KG1 (cell line): ENCODE data around the gene SOCS3.
"Not testable (repeated sequence)": the region's sequence is repeated elsewhere in the genome, so short reads cannot be mapped to it uniquely, and the experiment has no call there.

Experiments used
- DNase-seq: peaks from one replicate; lab custom pipeline; 2025; lab: John Stamatoyannopoulos, UW

Gene SOCS3

DNA sequence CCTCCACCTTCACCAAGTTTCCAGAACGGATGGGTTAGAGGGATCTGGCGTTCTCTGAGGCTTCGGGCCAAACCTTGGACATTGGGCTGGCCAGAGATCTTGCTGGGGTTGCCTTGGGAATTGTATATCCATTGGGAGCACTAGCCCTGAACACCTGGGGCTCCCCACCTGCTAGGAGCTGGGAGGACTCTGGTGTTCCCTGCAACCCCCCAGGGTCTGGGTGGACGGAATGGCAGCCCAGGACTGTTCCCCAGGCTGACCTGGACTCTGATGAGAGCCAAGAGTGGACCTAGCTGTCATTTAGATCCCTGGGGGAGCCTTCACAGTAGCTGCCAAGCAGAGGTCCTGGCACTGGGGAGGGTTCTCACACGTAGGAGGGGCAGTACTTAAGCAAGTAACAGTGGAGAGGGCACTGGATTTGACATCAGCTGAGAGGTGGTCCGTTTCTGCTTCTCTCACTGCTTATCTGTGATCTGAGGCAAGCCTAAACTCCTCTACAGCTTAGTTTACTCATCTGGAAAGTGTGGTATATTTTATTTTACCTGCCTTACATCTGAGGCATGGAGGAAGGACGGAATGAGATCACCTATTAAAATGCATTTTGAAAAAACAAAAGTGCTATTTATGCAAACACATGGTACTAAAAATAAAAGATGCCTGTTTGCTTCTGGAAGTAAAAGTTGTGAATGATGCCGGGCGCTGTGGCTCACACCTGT lies 11.7 kb downstream of the SOCS3 start:
- DNase-seq: no peak

DNA sequence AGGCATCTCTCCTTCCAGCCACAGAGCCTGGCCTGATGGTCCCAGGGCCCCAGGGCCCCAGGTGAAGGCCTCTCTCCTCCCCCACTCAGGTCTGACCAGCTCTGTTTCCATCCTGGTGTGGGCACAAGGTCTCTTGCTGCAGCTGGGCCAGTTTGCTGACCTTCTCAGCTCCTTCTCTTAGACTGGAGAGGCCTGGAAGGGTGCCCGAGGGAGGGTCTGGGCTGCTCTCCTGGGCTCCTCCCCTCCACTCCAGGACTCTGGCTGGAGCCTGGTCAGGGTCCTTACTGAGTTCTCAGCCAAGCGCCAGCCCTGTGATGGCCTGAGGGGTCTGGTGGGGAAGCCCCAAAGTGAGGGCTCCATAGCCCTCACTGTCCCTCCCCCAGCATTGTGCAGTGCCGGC lies 12.4 kb downstream of the SOCS3 start:
- no peak for DNase-seq

DNA sequence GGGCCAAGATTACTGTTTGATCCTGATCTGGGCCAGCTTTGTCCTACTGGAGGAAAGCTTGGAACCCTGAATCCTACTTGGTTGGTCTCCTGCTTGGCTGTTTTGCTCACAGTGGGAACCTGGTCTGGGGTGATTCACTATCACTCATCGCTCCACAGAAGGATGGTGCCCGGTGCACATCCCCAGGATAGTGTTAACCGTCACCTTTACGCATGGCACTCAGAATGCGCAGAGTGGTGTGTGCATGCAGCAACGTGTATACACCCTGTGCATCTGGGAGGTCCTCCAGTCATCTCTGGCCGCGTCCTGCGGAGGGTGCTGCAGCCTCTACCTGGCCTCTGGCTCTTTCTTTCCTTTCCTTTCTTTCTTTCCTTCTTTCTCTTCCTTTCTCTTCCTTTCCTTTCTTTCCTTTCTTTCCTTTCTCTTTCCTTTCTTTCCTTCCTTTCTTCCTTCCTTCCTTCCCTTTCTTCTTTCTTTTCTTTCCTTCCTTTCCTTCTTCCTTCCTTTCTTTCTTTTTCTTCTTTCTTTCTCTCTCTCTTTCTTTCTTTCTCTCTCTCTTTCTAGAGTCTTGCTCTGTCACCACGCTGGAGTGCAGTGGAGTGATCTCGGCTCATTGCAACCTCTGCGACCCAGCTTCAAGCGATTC lies 13.1 kb downstream of the SOCS3 start:
- DNase-seq: no peak

DNA sequence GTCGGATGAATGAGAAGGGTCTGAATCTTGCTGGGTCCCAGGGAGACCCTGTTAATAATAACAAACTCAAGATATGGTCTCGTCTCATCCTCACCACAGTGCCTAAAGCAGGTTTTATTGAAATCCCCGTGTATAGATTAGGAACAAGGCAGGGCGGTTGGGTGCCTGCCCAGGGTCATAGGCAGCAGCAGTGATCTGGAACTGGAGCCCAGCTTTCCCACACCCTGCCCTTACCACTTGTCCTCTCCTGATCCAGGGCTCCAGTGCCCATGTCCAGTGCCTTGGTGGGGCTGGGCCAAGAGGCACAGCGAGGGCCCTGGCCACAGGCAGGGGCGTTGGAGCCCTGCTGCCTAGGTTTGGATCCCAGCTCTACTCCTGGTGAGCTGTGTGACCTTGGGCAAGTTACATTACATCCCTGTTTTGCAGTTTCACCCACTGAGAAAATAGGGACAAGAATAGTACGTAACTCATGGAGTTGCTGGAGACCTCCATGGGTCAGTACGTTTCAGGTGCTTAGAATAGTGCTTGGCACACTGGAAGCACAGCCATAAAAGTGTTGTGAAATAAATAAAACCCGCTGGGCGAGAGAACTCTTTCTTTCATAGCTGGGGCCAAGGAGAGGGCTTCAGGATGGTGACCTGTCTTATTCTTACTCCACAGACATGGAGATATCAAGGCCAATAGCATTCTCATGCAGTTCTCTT lies 13.9 kb downstream of the SOCS3 start:
- DNase-seq: no peak

DNA sequence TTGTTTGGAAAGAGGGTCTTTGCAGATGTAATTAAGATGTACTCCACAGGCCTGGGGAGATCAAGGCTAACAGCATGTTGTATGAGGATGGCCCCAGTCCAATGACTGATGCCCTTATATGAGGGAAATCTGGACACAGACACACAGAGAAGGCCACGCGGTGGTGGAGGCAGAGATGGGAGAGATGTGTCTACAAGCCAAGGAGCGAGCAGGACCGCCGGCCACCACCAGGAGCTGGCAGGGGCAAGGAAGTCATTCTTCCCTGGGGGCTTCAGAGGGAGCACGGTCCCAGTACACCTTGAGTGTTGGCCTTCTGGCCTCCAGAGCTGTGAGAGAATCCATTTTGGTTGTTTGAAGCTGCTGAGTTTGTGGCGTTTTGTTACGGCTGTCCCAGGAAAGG lies 14.7 kb downstream of the SOCS3 start:
- no peak for DNase-seq

DNA sequence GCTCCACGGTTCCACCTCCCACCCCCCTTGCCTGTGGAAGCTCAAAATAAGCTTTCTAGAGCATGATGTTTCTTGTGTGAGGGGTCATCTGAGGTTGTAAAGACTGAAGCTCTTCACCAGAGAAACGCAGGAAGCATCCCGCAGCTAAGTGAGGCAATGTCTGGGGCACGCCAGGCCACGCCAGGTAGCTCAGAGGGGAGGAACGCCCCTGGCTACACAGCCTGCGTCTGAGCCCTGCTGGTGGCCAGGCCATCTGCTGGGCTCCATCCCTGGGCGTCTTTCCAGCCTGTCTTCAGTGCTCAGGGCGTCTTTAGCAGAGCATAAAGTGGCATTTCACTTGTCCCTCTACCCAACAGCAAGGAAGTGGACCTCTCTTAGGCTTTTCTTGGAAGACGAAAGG lies 15.2 kb downstream of the SOCS3 start:
- no peak for DNase-seq

DNA sequence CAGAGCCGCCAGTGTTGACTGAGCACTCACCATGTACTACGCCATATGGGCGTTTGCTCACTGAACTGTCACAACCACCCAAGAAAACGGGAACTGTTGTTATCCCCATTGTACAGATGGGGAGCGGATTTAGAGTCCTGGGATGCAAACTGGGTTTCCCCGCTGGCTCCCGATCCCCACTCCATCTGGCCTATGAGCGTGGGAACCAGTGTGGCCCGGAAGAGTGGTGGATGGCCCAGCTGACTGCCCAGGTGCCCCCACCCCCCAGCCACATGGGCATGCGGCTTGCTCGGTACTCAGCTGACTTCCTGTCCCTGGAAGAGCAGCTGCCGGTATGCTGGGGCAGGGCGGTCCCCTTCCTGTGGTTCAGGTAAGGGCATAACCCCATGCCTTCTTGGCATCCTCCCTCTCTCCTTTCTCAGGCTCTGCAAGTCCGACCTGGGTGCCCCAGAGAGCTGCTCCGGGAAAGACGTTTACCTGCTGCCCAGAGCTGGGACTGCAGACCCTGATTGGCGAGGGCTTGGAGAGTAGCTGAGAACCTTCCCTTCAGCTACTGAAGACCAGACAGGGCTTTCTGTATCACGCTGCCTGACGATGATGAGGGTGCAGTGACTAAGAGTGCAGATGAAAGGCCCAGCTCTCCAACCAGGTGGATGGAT lies 16.2 kb downstream of the SOCS3 start:
- no peak for DNase-seq

DNA sequence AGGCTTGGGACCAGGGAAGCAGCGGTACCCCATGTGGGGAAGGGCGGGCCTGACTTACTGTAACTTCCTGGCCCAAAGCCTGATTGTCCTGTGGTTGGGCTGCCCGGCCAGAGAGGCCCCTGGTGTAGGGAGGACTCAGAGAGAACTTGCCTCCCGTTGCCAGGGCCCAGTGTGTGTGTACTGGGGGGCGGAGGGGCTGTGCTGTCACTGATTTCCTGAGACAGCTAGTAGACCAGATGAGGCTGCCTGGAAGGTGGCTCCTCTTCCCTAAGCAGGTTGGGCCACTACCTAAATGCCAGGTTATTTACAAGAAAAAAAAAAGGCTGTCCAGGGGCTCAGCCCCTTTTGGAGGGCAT lies 16.7 kb downstream of the SOCS3 start:
- no peak for DNase-seq

DNA sequence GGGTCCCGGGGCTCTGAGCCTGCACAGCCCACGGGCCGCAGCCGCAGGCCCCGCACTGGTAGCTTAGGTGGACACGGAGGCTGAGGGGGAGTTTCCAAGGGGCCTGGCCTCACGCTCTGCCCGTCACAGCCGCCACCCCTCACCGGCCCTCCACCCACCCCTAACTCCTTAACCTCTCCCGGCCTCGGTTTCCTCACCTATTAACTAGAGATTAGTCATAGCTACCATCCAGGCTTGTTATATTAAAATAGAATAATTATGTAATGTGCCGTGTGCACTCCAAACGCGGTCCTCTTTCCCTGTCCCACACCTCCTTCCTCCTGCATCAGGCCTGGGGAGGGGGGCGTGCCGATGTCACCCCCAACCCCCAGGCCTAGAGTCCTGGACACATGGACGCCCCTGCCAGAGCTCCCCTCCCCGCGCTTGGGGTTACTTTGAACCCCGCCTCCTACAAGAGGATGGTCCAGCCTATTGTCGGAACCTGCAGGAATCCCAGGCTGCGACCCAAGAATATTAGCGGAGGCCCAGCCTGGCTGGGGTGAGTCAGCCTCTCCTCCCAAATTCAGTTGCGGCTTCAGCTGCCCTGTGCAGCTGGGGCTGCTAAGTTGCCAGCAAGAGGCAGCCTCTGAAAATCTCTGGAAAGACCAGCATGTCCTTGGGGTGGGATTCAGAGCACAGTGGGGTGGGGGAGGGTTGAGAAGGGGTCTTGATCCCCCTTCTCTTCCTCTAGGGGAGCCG lies 17.3 kb downstream of the SOCS3 start:
- DNase-seq: no peak

DNA sequence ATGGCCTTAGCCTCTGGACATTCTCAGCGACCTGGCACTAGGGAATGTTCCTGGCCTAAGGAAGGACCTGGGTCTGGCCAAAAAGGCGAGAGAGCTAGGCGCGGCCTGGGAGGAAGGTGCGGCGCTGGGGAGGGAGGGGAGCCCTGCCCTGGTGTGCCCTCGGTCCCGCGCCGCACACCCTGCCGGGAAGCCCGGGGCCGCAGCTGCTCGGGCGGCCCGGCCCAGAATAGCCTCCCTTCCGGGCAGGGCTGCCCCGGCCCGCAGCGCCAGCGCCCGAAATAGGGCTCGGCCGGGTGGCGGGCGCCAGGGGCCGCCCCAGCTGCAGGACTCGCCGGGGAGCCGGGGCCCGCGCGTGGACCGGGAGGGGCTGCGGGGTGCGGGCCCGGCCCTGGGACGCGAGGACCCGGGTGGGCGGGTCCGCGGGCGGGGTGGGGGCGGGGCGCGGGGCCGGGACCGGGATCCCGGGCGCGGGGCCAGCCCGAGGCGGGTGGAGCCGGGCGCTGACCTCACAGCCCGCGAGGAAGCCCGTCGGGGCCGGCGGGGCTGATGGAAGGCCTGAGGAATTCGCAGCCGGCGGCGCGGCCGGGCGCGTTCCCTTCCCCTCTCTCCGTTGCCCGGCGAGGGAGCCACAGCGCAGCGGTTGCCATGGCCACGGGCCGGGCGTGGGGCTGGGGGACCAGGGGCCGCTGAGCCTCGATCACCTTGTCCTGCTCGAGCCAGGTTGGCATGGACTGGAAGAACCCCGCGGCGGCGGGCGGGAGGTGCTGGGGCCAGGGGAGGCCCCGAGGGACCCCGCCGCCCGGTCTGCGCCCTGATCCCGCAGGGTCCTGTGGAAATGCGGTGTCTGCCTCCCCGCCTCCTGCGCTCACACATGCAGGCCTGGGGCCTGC lies 18.1 kb downstream of the SOCS3 start:
- no peak for DNase-seq

DNA sequence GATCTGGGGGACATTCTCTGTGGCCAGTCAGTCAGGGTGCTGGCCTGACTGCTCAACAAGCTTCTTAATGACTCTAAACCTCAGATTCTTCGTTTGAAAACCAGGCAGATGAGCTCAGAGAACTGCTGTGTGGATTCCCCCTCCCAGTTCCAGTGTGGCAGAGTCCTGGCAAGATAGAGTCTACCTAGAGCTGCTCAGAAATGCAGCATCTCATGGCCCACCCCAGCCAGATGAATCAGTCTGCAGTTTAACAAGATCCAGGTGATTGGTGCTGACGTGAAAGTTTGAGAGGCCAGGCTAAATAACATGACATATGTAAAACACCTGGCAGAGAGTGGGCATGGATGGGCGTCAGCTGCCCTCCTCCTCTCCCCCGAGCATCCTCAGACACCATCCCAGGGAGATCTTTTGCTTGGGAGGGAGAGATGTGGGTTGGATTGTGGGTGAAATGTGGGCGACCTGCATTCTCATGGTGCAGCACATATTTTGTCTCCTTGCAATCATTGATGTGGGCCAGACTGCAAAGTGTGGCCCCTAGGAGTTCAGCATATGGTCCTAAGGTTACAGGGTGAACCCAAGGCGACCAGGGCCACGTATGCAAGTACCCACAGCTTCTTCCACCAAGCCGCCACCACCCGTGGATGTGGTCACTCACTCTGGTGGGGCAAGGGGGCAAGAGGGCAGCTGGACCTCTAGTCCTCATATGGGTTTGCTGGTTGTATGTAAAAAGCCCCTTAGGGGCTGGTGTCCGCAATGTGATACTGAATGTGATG lies 19.5 kb downstream of the SOCS3 start:
- no peak for DNase-seq

DNA sequence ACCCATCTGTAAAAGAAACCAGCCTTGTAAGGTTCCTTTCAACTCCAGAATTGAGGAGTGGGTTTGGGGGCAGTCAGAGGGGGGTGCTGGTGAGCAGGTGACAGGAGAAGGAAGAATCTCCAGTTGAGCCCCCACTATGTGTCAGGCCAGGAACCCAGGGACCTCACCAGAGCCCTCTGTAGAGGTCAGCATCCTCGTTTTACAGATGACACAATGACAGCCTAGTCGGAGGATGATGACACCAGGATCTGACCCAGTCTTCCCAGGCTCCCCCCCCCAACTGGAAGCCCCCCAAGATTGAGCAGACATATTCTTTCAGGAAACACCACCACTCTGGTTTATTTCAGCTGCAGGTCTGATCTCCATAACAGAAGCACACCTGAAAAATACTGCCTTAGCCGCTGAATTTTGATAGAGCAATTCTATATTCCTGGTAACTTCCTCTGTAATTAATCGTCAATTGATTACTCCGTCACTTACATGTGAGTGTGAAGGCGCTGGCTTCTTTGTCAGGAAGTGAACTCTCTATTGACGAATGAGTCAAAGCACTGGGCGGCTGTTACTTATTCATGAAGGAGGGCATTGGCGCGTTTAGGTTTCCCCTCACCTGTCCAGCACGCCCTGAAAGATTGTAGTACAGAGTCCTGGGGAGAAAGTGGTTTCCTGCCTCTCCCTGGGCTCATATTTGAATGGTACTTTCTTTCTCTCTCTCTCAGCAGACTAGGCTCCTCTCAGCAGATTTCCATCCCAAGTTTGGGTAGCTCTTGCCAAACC lies 21.2 kb downstream of the SOCS3 start:
- no peak for DNase-seq

DNA sequence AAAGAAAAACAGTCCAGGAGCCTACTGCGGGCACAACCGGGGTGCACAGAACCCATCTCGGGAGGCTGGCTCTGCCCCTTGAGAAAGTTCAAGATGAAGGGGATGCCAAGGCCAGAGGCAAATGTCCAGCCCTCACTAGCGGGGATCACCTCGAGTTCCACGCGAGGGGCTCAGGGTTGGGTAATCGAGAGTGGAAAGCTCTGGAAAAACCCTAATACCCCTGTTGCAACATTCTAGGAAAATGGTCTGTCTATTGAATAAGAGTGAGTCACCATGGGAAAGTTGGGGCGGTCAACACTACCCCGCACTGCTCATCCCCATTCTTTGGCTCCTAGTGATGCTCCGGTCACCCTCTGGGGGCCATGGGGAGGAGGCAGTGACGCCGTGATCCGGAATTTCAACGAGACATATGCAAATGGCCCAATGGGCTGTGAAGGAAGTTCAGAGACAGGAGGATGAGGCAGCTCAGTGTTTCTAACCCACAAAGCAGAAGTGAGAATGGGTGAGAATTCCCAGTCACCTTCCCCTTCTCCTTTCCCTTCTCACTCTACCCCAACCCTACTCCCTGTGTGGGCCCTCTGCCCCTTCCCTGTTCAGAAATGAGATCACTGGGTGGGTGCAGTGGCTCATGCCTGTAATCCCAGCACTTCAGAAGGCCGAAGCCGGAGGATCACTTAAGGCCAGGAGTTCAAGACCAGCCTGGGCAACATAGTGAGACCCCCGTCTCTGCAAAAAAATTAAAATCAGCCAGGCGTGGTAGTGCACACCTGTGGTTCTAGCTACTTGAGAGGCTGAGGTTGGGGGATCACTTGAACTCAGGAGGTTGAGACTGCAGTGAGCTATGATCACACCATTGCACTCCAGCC lies 22.4 kb downstream of the SOCS3 start:
- DNase-seq: no peak

DNA sequence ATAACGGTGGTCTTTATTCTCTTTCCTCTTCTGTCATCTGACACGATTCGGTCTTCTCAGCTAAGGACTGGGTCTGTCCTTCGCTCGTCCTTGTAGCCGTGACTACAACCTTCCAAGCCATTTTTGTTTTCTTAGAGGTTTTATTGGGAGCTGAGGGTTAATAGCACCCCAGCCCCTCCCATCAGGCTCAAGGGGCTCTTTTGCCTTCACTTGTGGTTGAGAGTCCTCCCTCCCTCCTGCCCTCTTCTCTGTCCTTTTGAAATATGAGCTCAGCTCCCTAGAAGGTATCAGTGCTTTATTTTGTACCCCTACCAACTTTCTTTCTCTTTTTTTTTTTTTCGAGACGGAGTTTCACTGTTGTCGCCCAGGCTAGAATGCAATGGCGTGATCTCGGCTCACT lies 24.7 kb downstream of the SOCS3 start:
- DNase-seq: no peak

DNA sequence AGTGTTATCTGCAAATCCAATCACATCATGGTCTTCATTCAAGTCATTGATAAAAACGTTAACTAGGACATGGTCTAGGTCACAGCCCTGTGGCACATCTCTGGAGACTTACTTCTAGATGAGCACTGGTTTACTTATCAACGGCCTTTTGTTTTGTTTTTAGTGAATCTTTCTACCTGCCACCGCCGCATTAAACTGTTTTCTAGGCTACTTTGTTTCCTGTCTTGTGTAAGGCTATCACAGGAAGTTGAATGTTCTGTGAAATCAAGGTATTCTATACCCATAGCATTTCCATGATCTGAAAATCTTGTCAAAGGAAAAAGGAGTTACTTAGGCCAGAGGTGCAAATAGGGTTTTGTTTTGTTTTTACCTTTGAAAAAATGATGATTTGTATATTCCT lies 26.9 kb downstream of the SOCS3 start:
- no peak for DNase-seq

DNA sequence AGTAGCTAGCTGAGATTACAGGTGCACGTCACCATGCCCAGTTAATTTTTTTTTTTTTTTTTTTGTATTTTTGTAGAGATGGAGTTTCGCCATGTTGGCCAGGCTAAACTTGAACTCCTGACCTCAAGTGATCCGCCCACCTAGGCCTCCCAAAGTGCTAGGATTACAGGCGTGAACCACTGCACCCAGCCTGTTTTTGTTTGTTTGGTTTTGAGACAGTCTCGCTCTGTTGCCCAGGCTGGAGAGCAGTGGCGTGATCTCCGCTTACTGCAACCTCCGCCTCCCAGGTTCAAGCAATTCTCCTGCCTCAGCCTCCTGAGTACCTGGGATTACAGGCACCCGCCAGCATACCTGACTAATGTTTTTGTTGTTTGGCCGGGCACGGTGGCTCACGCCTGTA lies 28.5 kb downstream of the SOCS3 start:
- DNase-seq: not testable (repeated sequence)

DNA sequence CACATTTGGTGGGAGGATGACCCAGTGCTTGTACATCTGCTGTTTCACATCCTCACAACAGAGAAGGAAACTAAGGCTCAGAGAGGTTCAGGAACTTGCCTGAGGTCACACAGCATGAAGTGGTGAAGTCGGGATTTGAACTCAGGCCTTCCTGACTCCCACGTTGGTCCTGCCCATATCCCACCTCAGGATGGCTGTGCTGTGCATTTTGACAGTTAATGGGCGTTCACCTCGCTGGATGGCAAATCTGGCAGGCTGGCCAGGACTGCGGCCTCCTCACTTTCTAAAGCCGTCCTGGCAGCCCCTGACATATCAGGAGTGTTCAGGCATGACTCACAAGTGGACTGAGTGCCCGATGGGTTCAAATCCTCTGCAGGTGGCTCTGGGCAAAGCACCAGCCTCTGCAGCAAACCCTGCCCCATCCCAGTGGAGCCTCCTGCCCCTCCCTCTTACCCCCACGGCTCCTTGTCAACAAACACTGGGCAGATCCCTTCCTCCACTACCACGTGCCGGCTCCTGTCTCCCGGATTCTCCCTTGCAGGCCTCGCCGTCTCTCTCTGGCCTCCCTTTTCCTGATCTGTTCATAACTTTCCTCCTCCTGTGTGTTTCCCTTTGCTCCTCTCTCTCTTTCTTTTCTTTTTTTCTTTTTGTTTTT lies 29.2 kb downstream of the SOCS3 start:
- no peak for DNase-seq
